GM23338 (cell line): ENCODE data around the gene CASK. TPM values are rescaled to one million over a fixed set of nuclear protein-coding genes. Genes with fewer than 3 reads are reported as not detected.

Source experiments
- ATAC-seq: fragments of 200-7000 bp; cut with Tn5 transposase; 3 replicates; pipeline ENCODE4 v1.9.1; 2020
- DNase-seq: peaks from one replicate; pipeline ENCODE4 v3.0.0-alpha.2; 2015; ENCODE audit warnings: low spot score
- H2AFZ ChIP-seq: fragments of 200-600 bp; sonication (generic); 2 replicates; pipeline ENCODE4 v1.8.0; 2016; ENCODE audit warnings: antibody characterized with exemption, mild to moderate bottlenecking, moderate library complexity
- H3F3A ChIP-seq: fragments of 200-600 bp; sonication (generic); replicated peaks from 2 replicates; pipeline ENCODE4 v1.8.0; 2017; ENCODE audit warnings: antibody characterized with exemption, mixed run types, low read depth
- H3K27ac ChIP-seq: fragments of 200-600 bp; sonication (generic); 2 replicates; pipeline ENCODE4 v1.6.1; 2016; ENCODE audit warnings: low read depth
- H3K27me3 ChIP-seq: fragments of 200-600 bp; sonication (generic); 2 replicates; pipeline ENCODE4 v1.8.0; 2016; ENCODE audit warnings: mild to moderate bottlenecking, mixed run types, moderate library complexity; ENCODE audit not compliant: insufficient read depth
- H3K36me3 ChIP-seq: fragments of 200-600 bp; sonication (generic); 2 replicates; pipeline ENCODE4 v1.8.0; 2016; ENCODE audit warnings: mild to moderate bottlenecking; ENCODE audit not compliant: insufficient read depth
- H3K4me1 ChIP-seq: fragments of 200-600 bp; sonication (generic); 2 replicates; pipeline ENCODE4 v1.8.0; 2016; ENCODE audit warnings: mild to moderate bottlenecking, moderate library complexity; ENCODE audit not compliant: insufficient read depth
- H3K4me2 ChIP-seq: fragments of 200-600 bp; sonication (generic); 2 replicates; pipeline ENCODE4 v1.7.1; 2017; ENCODE audit warnings: mixed run types
- H3K4me3 ChIP-seq: fragments of 200-600 bp; sonication (generic); 2 replicates; pipeline ENCODE4 v1.6.1; 2016; ENCODE audit warnings: mixed run types
- H3K79me2 ChIP-seq: fragments of 200-600 bp; sonication (generic); replicated peaks from 2 replicates; pipeline ENCODE4 v1.8.0; 2017; ENCODE audit warnings: mild to moderate bottlenecking; ENCODE audit not compliant: insufficient read depth
- H3K9me2 ChIP-seq: fragments of 200-600 bp; sonication (generic); 2 replicates; pipeline ENCODE4 v1.8.0; 2017; ENCODE audit not compliant: insufficient read depth
- H4K20me1 ChIP-seq: fragments of 200-600 bp; sonication (generic); replicated peaks from 2 replicates; pipeline ENCODE4 v1.8.0; 2017; ENCODE audit warnings: mild to moderate bottlenecking; ENCODE audit not compliant: insufficient read depth
- H3K27ac Mint-ChIP-seq: 2 replicates; pipeline ENCODE4 v1.8.0; 2020; ENCODE audit warnings: inconsistent platforms, mild to moderate bottlenecking, moderate library complexity, mixed read lengths
- H3K27me3 Mint-ChIP-seq: 3 replicates; pipeline ENCODE4 v1.8.0; 2022; ENCODE audit warnings: low read depth, mild to moderate bottlenecking, moderate library complexity, mixed read lengths, inconsistent platforms; ENCODE audit not compliant: insufficient read depth, poor library complexity
- H3K36me3 Mint-ChIP-seq: 3 replicates; pipeline ENCODE4 v1.8.0; 2021; ENCODE audit warnings: low read depth, mild to moderate bottlenecking, inconsistent platforms, moderate library complexity, mixed read lengths
- H3K4me1 Mint-ChIP-seq: 3 replicates; pipeline ENCODE4 v1.8.0; 2020; ENCODE audit warnings: mild to moderate bottlenecking, inconsistent platforms, mixed read lengths
- H3K4me3 Mint-ChIP-seq: 3 replicates; pipeline ENCODE4 v1.8.0; 2021; ENCODE audit warnings: moderate library complexity, mild to moderate bottlenecking, inconsistent platforms, mixed read lengths
- H3K9me3 Mint-ChIP-seq: 3 replicates; pipeline ENCODE4 v1.8.0; 2020; ENCODE audit warnings: moderate library complexity, mild to moderate bottlenecking, inconsistent platforms, mixed read lengths
- CREB1 ChIP-seq: fragments of 250-450 bp; sonication (Bioruptor Pico); IDR thresholded peaks from 2 replicates; pipeline ENCODE4 v1.5.0; 2020; ENCODE audit warnings: low read depth, mild to moderate bottlenecking, moderate library complexity
- CTCF ChIP-seq, 2 experiments: fragments of 200-600 bp in 1 of 2; sonication (generic) in 1 of 2; conservative IDR thresholded peaks; 2 replicates each; pipeline versions ENCODE4 v1.5.1 to v1.6.1; 2016 to 2017; ENCODE audit warnings: antibody characterized with exemption in 2 of 2, low read depth in 2 of 2, mild to moderate bottlenecking in 2 of 2, moderate library complexity in 1 of 2
- EZH2 ChIP-seq: fragments of 200-600 bp; sonication (generic); IDR thresholded peaks from one replicate; pipeline ENCODE4 v1.8.0; 2017; ENCODE audit warnings: antibody characterized with exemption, mild to moderate bottlenecking, low read depth; ENCODE audit not compliant: unreplicated experiment
- EZH2phosphoT487 ChIP-seq: fragments of 200-600 bp; sonication (generic); IDR thresholded peaks from one replicate; pipeline ENCODE4 v1.8.1; 2018; ENCODE audit warnings: antibody characterized with exemption; ENCODE audit not compliant: unreplicated experiment
- NANOG ChIP-seq: IDR thresholded peaks from 2 replicates; pipeline ENCODE4 v1.6.1; 2016; ENCODE audit warnings: antibody characterized with exemption, borderline replicate concordance
- POLR2AphosphoS5 ChIP-seq: IDR thresholded peaks from 2 replicates; pipeline ENCODE4 v1.6.1; 2016; ENCODE audit warnings: antibody characterized with exemption, low read depth
- STAT1 ChIP-seq: IDR thresholded peaks from one replicate; pipeline ENCODE4 v1.6.1; 2016; ENCODE audit warnings: antibody characterized with exemption; ENCODE audit not compliant: unreplicated experiment
- ZNF331 ChIP-seq: fragments of 250-450 bp; sonication (Bioruptor Pico); IDR thresholded peaks from 2 replicates; pipeline ENCODE4 v1.5.0; 2020; ENCODE audit warnings: low read depth, mild to moderate bottlenecking, moderate library complexity
- ZNF462 ChIP-seq: fragments of 250-450 bp; sonication (Bioruptor Pico); IDR thresholded peaks from 2 replicates; pipeline ENCODE4 v1.5.0; 2020; ENCODE audit warnings: mild to moderate bottlenecking, moderate library complexity
- polyA plus RNA-seq: library from polyadenylated mRNA; unstranded; fragments of >200 nt; fragmentation: Nextera tagmentation; extraction: Ambion mirVana; gene quantifications from 2 replicates; pipeline ENCODE4 v1.2.1, GENCODE V29; 2016
- total RNA-seq: library from RNA; depleted of rRNA; stranded (reverse); fragments of >200 nt; shearing (Covaris generic); gene quantifications from 2 replicates; pipeline ENCODE4 v1.2.3, GENCODE V29; 2014

The CASK gene
- total and polyA plus RNA-seq, 2 experiments from 2014 or later, result 15.3 to 44.4 TPM

- H3K4me3 ChIP-seq, result peak overlapping the region; percentile 77
- peak overlapping the region; percentile 82 for H3K4me2 ChIP-seq
- H3K9me2 ChIP-seq, result no peaks in the 10 kb centered on the region
- no peaks in the 10 kb centered on the region; the same call in 2 of the 3 replicates for H3K36me3 Mint-ChIP-seq
- ATAC-seq (peak; percentile 12), DNase-seq (no peak)
- H3K4me1 Mint-ChIP-seq, result peaks cover 22% of the 10 kb centered on the region
- no peak overlapping the region for H3K27ac ChIP-seq
- no peak for TF ChIP-seq NANOG
- TF ChIP-seq ZNF331, result no peak
- no peak for TF ChIP-seq EZH2
- H3K27me3 ChIP-seq, result no peaks in the 10 kb centered on the region
- no peaks in the 10 kb centered on the region for H3K4me1 ChIP-seq
- no peaks in the 10 kb centered on the region for H3K36me3 ChIP-seq
- H3F3A ChIP-seq, result no peaks in the 10 kb centered on the region
- peak overlapping the region; percentile 89 for H2AFZ ChIP-seq
- H3K79me2 ChIP-seq, result peaks cover 35% of the 10 kb centered on the region
- H3K27me3 Mint-ChIP-seq, result no peaks in the 10 kb centered on the region
- H4K20me1 ChIP-seq, result no peaks in the 10 kb centered on the region; the same call in 1 of the 2 replicates
- peak overlapping the region; percentile 86 for H3K27ac Mint-ChIP-seq
- no peaks in the 10 kb centered on the region for H3K9me3 Mint-ChIP-seq
- peak overlapping the region; percentile 85 for H3K4me3 Mint-ChIP-seq
Measured at GRCh38 chrX:41923978-41924683, 777 bp upstream of the CASK start.

GRCh38 chrX:41922431-41923151 lies 763 bp downstream of the CASK start:
- Histone ChIP-seq H3K79me2 (peaks cover 50% of the 10 kb centered on the region), H3K4me2 (peak overlapping the region; percentile 87), H3K9me2 (no peaks in the 10 kb centered on the region), H3K27ac (no peak overlapping the region), H4K20me1 (no peaks in the 10 kb centered on the region; the same call in 1 of the 2 replicates), H2AFZ (no peak overlapping the region), H3K4me3 (peak overlapping the region; percentile 77), H3K36me3 (no peaks in the 10 kb centered on the region), H3K27me3 (no peaks in the 10 kb centered on the region), H3K4me1 (peaks cover 8% of the 10 kb centered on the region), H3F3A (no peaks in the 10 kb centered on the region)
- no peaks in the 10 kb centered on the region; the same call in 2 of the 3 replicates for H3K36me3 Mint-ChIP-seq
- H3K27me3 Mint-ChIP-seq, result no peaks in the 10 kb centered on the region
- H3K4me3 Mint-ChIP-seq, result peak overlapping the region; percentile 96
- H3K4me1 Mint-ChIP-seq, result peaks cover 25% of the 10 kb centered on the region
- TF ChIP-seq EZH2phosphoT487, result no peak
- TF ChIP-seq CTCF (conservative IDR thresholded peaks at IDR 0.05; ENCODE audit: low read depth in 2 of 2), result no peak; a peak in 1 of 4 replicates
- no peak for TF ChIP-seq CREB1 (CRISPR knock-in tag)
- TF ChIP-seq STAT1, result no peak
- TF ChIP-seq ZNF462, result no peak
- no peak for TF ChIP-seq POLR2AphosphoS5
- peak; percentile 24 for ATAC-seq
- DNase-seq, result peak; percentile 11
- H3K27ac Mint-ChIP-seq, result peak overlapping the region; percentile 95
- no peaks in the 10 kb centered on the region for H3K9me3 Mint-ChIP-seq
